GM12801 (cell line): Measurements from ENCODE around the gene CDH26.

ENCODE experiments used
- TF ChIP-seq, protein P1 (sequence below): IDR thresholded peaks from one replicate; pipeline ENCODE4 v1.5.1; 2011; ENCODE audit warnings: control low read depth; ENCODE audit not compliant: insufficient read length; ENCODE audit errors: extremely low read depth

CDH26 gene

DNA sequence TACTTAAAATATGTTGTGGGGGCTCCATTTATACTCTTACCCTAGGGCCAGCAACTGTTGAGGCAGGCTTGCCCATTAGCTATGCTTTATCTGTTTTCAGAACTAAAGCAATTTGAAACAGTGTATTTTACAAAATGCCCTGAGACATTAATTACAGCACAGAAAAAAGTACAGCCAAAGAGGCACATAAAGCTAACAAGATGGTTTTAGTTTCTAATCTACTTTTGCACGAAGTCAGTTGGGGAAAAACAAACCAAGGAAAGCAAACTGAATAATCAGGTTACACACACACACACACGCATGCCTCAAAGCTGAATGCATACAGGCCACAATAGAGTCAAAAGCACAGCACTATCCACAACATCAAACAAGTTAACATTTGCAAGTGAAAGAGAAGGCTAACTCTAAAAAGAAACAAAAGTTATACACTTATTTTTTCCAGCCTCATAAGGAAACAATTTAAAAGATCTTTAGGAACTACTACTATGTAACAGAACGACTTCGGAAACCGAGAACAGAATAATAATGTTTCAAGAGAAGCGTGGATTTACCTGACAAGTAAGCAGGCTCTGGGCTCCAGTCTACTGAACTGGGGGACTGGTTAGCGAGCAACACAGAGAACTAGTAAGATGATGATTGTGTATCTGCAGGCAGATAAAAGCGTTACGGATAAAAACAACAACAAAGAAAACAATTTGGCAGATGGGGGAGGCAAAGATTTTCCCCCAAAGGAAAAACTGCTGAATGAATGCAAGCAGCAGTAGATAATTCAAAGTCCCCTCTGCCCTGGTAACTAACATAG is 26.5 kb upstream of the CDH26 start:
- TF ChIP-seq, protein P1, sequence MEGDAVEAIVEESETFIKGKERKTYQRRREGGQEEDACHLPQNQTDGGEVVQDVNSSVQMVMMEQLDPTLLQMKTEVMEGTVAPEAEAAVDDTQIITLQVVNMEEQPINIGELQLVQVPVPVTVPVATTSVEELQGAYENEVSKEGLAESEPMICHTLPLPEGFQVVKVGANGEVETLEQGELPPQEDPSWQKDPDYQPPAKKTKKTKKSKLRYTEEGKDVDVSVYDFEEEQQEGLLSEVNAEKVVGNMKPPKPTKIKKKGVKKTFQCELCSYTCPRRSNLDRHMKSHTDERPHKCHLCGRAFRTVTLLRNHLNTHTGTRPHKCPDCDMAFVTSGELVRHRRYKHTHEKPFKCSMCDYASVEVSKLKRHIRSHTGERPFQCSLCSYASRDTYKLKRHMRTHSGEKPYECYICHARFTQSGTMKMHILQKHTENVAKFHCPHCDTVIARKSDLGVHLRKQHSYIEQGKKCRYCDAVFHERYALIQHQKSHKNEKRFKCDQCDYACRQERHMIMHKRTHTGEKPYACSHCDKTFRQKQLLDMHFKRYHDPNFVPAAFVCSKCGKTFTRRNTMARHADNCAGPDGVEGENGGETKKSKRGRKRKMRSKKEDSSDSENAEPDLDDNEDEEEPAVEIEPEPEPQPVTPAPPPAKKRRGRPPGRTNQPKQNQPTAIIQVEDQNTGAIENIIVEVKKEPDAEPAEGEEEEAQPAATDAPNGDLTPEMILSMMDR: no peak

DNA sequence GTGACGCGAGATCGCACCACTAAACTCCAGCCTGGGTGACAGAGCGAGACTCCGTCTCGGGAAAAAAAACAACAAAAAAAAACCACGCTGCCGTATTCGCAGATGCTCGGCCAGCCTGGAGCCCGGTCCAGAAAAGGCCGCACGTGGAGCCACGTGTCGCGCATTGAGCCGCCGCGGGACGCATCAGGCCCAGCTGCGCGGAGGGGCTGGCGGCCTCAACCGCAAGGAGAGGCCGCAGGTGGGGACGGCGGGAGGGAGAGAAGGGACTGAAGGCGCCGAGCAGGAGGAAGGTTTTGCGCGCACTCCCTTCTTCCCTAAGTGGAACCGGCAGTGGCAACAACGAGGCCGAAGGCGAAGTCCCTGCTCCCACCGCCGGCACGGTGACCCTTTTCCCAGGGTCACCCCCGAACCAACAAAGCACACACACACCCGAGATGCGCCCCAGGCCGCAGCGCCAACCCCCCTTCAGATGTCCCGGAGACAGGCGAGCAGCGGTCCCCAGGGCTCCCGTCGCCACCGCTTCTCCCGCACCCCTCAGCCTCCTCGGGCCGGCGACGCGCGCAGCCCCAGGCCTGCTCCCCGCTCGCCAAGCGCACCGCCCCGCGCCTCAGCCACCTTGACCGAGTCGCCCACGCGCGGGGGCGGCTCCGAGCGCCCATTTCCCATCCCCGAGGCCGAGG is 25.5 kb upstream of the CDH26 start:
- TF ChIP-seq, protein P1: no peak

DNA sequence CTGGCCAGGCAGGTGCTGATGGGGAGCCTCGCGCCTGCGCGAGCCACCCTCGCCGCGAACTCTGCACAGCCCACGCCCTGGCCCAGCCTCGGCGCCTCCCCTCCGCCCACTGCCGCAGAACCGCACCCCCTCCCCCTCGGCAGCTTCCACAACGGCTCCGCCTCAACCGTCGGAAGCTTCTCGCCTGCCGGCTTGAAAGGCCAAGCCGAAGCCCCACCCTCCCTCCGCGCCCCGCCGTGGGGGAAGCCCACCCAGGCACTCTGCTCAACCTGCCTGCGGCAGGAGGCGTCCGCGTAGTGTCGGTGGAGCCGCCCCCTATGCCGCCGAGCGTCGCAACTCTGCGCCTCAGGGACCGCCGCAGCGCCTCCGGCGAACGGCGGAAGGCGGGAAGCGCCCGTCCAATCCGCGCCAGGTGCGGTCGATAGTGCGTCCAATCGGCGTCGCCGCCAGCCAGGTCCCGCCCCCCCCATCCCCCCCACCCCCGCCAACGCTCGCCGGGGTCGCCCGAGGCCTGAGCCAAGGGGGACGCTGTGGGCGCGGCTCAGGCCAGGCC is 24.9 kb upstream of the CDH26 start, which contains the start of gene SYCP2:
Gene SYCP2, minus strand, starts transcription at position 342 of the 553 bp plus-strand sequence. CDS start 11,224 bp downstream, outside the sequence.
- TF ChIP-seq, protein P1: no peak

DNA sequence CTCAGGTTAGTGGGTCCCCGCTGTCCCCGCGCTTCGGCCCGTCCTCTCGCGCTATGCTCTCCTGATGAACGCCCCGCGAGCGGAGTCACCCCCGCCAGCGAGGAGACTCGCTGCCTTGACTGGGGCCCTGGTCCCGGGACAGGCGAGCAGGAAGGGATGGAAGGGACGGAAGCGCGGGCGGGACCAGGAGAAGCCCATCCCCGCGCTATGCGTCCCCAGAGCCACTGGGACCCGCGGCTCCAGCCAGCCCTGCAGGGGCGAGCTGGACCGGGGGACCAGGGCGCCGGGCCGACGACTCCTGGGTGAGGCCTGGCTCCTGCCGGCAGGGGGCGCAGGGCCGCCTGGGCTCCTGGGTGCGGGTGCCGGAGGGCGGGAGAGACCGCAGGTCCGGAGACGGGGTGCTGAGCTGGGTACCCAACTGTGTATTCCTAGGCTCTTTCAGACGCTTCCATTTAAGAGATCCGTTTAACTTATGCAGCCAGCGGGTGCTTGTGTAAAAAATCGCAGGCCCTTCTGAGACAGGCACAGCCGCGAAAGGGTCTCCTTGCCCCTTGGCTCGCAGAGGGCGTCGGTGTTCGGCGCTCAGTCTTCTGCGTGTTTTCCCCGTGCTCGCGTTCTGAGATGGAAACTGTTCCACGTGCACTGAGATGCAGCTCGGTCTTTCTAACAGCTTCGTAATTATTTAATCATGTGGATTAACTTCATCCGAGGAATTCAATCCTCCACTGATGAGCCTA is 24.2 kb upstream of the CDH26 start:
- TF ChIP-seq, protein P1: no peak

DNA sequence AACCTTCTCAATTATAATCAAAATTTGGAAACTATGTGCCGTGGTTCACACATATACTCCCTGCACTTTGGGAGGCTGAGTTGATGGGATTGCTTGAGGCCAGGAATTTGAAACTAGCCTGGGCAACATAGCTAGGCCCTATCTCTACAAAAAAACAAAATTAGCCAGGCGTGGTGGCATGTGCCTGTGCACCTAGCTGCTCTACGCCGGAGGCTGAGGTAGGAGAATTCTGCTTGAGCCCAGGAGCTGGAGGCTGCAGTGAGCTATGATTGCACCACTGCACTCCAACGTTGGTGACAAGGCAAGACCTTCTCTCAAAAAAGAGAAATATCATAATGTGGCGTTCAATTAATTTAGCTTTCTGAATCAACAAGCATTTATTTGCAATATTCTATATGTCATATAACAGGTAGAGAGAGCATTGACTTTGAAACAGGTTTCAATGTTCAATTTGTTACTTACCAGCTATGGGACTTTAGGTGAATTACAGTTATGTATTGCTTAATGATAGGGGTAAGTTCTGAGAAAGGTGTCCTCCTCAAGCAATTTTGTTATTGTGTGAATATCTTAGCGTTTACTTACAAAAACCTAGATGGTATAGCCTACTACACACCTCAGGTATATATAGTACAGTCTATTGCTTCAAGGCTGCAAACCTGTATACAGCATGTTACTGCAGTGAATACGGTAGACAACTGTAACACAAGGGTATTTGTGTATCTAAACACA is 22.6 kb upstream of the CDH26 start:
- TF ChIP-seq, protein P1: no peak

DNA sequence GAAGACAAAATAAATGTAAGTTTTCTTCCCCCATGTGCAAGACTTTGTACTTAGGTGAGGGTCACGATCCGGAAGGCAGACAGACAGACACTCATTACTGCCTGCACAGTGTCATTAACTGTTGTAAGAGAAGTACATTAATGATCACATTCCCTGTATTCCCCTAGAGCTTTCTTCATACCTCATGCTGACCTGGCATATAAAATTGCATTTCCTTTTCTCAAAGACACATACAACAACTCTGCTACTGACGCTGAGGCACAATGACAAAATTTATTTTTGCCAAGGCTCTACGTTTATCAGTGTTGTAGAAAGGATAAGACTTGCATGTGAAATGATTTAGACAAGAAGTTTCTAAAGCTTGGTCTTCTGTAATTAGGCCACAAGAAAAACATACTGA is 21.8 kb upstream of the CDH26 start:
- TF ChIP-seq, protein P1: no peak
